ENCODE results near the gene BMAL2. TPM values are rescaled to one million over a fixed set of nuclear protein-coding genes. Genes with fewer than 3 reads are reported as not detected.

BMAL2 gene
- total RNA-seq, 1 experiment from 2014 or later = 17.4 TPM

- no peak for DNase-seq
- H3K4me3 ChIP-seq = no peak overlapping the region
These were observed 4.7 kb downstream of the BMAL2 start for GRCh38 chr12:27337376-27337775.

GRCh38 chr12:27338473-27338872 lies 5.8 kb downstream of the BMAL2 start:
- Histone ChIP-seq H3K27me3 (no peaks in the 10 kb centered on the region), H3K36me3 (peaks cover 5% of the 10 kb centered on the region; the same call in 1 of the 2 replicates)
- no peak for DNase-seq

More at GRCh38 chr12:27337376-27337775, 4.7 kb downstream of the BMAL2 start:
- Histone ChIP-seq H3K27me3 (no peaks in the 10 kb centered on the region), H3K9me3 (peaks cover 5% of the 10 kb centered on the region), H3K36me3 (peaks cover 5% of the 10 kb centered on the region; the same call in 1 of the 2 replicates)

GRCh38 chr12:27340971-27341370 lies 8.3 kb downstream of the BMAL2 start:
- DNase-seq = peak; percentile 66

More at GRCh38 chr12:27338473-27338872, 5.8 kb downstream of the BMAL2 start:
- no peak overlapping the region for H3K4me3 ChIP-seq
- peaks cover 5% of the 10 kb centered on the region for H3K9me3 ChIP-seq

GRCh38 chr12:27342536-27342935 lies 9.9 kb downstream of the BMAL2 start:
- Histone ChIP-seq H3K9me3 (peaks cover 5% of the 10 kb centered on the region), H3K36me3 (peaks cover 5% of the 10 kb centered on the region; the same call in 1 of the 2 replicates), H3K4me3 (no peak overlapping the region), H3K27me3 (no peaks in the 10 kb centered on the region)
- DNase-seq = no peak

More at GRCh38 chr12:27340971-27341370, 8.3 kb downstream of the BMAL2 start:
- Histone ChIP-seq H3K4me3 (no peak overlapping the region), H3K9me3 (peaks cover 5% of the 10 kb centered on the region), H3K27me3 (no peaks in the 10 kb centered on the region), H3K36me3 (peaks cover 5% of the 10 kb centered on the region; the same call in 1 of the 2 replicates)

- DNase-seq = no peak
- peaks cover 5% of the 10 kb centered on the region; the same call in 1 of the 2 replicates for H3K36me3 ChIP-seq
- peaks cover 5% of the 10 kb centered on the region for H3K9me3 ChIP-seq
- no peak overlapping the region for H3K4me3 ChIP-seq
- no peaks in the 10 kb centered on the region for H3K27me3 ChIP-seq
These were observed 10.8 kb downstream of the BMAL2 start for GRCh38 chr12:27343255-27344000.

- no peak overlapping the region for H3K4me3 ChIP-seq
- no peaks in the 10 kb centered on the region for H3K27me3 ChIP-seq
- no peak for DNase-seq
- no peaks in the 10 kb centered on the region for H3K36me3 ChIP-seq
- H3K9me3 ChIP-seq = peaks cover 5% of the 10 kb centered on the region
These were observed 11.6 kb downstream of the BMAL2 start for GRCh38 chr12:27344246-27344645.

GRCh38 chr12:27344760-27345159 lies 12.1 kb downstream of the BMAL2 start:
- H3K27me3 ChIP-seq = no peaks in the 10 kb centered on the region
- no peak for DNase-seq
- peaks cover 5% of the 10 kb centered on the region for H3K9me3 ChIP-seq
- no peak overlapping the region for H3K4me3 ChIP-seq
- H3K36me3 ChIP-seq = no peaks in the 10 kb centered on the region

- no peaks in the 10 kb centered on the region for H3K27me3 ChIP-seq
- H3K4me3 ChIP-seq = no peak overlapping the region
- H3K9me3 ChIP-seq = peaks cover 2% of the 10 kb centered on the region
- no peaks in the 10 kb centered on the region for H3K36me3 ChIP-seq
- peak; percentile 53 for DNase-seq
These were observed 12.7 kb downstream of the BMAL2 start for GRCh38 chr12:27345376-27345775.

GRCh38 chr12:27347779-27348178 lies 15.1 kb downstream of the BMAL2 start:
- no peaks in the 10 kb centered on the region for H3K9me3 ChIP-seq
- H3K27me3 ChIP-seq = no peaks in the 10 kb centered on the region
- H3K36me3 ChIP-seq = no peaks in the 10 kb centered on the region
- DNase-seq = no peak
- H3K4me3 ChIP-seq = no peak overlapping the region

- Histone ChIP-seq H3K9me3 (no peaks in the 10 kb centered on the region), H3K36me3 (no peaks in the 10 kb centered on the region; the same call in 1 of the 2 replicates), H3K27me3 (no peaks in the 10 kb centered on the region), H3K4me3 (no peak overlapping the region)
- no peak for DNase-seq
These were observed 18.8 kb downstream of the BMAL2 start for GRCh38 chr12:27351476-27351875.

GRCh38 chr12:27355486-27355885 lies 22.9 kb downstream of the BMAL2 start:
- H3K4me3 ChIP-seq = no peak overlapping the region
- no peaks in the 10 kb centered on the region; the same call in 1 of the 2 replicates for H3K36me3 ChIP-seq
- no peaks in the 10 kb centered on the region for H3K27me3 ChIP-seq
- no peaks in the 10 kb centered on the region for H3K9me3 ChIP-seq
- no peak for DNase-seq

- Histone ChIP-seq H3K4me3 (no peak overlapping the region), H3K9me3 (no peaks in the 10 kb centered on the region), H3K27me3 (no peaks in the 10 kb centered on the region), H3K36me3 (no peaks in the 10 kb centered on the region; the same call in 1 of the 2 replicates)
- DNase-seq = no peak
These were observed 23.3 kb downstream of the BMAL2 start for GRCh38 chr12:27355979-27356378.

GRCh38 chr12:27359578-27360340 lies 27.1 kb downstream of the BMAL2 start:
- DNase-seq = no peak
- H3K36me3 ChIP-seq = no peaks in the 10 kb centered on the region; the same call in 1 of the 2 replicates
- no peak overlapping the region for H3K4me3 ChIP-seq
- no peaks in the 10 kb centered on the region for H3K9me3 ChIP-seq
- H3K27me3 ChIP-seq = no peaks in the 10 kb centered on the region

GRCh38 chr12:27361372-27361771 lies 28.7 kb downstream of the BMAL2 start:
- peak overlapping the region; percentile 33 for H3K4me3 ChIP-seq
- no peaks in the 10 kb centered on the region for H3K27me3 ChIP-seq
- no peak for DNase-seq

GRCh38 chr12:27366621-27367020 lies 34.0 kb downstream of the BMAL2 start:
- peaks cover 7% of the 10 kb centered on the region for H3K36me3 ChIP-seq
- DNase-seq = no peak
- H3K27me3 ChIP-seq = no peaks in the 10 kb centered on the region
- H3K9me3 ChIP-seq = no peaks in the 10 kb centered on the region
- H3K4me3 ChIP-seq = no peak overlapping the region

More at GRCh38 chr12:27361372-27361771, 28.7 kb downstream of the BMAL2 start:
- Histone ChIP-seq H3K9me3 (no peaks in the 10 kb centered on the region), H3K36me3 (no peaks in the 10 kb centered on the region; the same call in 1 of the 2 replicates)

GRCh38 chr12:27367078-27367477 lies 34.4 kb downstream of the BMAL2 start:
- peaks cover 10% of the 10 kb centered on the region for H3K36me3 ChIP-seq
- no peak for DNase-seq
- H3K9me3 ChIP-seq = no peaks in the 10 kb centered on the region
- no peak overlapping the region for H3K4me3 ChIP-seq
- H3K27me3 ChIP-seq = no peaks in the 10 kb centered on the region

- no peak overlapping the region for H3K4me3 ChIP-seq
- no peak for DNase-seq
- peaks cover 12% of the 10 kb centered on the region for H3K36me3 ChIP-seq
- no peaks in the 10 kb centered on the region for H3K27me3 ChIP-seq
- no peaks in the 10 kb centered on the region for H3K9me3 ChIP-seq
These were observed 49.6 kb downstream of the BMAL2 start for GRCh38 chr12:27382171-27382795.
